CD4-positive, alpha-beta T cell treated with Interleukin-10 for 1 hour (primary cell): ENCODE data around the gene OR10G7.
A peak's percentile ranks its signal among the peaks of the same experiment; 100 is the strongest.

Experiments
- DNase-seq: peaks from one replicate; pipeline ENCODE4 v3.0.0-alpha.2; 2020

The OR10G7 gene, protein sequence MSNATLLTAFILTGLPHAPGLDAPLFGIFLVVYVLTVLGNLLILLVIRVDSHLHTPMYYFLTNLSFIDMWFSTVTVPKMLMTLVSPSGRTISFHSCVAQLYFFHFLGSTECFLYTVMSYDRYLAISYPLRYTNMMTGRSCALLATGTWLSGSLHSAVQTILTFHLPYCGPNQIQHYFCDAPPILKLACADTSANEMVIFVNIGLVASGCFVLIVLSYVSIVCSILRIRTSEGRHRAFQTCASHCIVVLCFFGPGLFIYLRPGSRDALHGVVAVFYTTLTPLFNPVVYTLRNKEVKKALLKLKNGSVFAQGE

DNA sequence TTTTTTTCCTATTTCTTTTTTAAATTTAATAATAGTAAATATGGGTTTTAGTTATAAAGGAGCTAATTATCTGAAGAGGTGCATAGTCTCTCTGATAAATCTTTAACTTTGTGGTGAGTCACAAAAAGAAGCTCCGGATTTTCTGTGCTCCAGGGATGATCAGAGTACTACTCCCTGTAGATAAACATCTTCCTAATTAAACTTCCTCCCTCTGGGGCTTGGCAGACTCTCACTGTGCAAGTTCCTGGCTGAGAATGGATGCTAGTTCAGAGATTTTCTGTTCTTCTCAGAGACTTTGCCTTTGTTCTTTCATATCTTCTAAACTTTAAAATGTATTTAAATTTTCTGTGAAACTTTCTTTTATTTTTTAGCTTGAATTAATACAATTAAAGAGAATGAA lies at the start of gene OR10G7:
Gene OR10G7, minus strand, starts transcription at position 72 of the 400 bp plus-strand sequence. CDS start 2,324 bp downstream, outside the sequence.
- no peak for DNase-seq

DNA sequence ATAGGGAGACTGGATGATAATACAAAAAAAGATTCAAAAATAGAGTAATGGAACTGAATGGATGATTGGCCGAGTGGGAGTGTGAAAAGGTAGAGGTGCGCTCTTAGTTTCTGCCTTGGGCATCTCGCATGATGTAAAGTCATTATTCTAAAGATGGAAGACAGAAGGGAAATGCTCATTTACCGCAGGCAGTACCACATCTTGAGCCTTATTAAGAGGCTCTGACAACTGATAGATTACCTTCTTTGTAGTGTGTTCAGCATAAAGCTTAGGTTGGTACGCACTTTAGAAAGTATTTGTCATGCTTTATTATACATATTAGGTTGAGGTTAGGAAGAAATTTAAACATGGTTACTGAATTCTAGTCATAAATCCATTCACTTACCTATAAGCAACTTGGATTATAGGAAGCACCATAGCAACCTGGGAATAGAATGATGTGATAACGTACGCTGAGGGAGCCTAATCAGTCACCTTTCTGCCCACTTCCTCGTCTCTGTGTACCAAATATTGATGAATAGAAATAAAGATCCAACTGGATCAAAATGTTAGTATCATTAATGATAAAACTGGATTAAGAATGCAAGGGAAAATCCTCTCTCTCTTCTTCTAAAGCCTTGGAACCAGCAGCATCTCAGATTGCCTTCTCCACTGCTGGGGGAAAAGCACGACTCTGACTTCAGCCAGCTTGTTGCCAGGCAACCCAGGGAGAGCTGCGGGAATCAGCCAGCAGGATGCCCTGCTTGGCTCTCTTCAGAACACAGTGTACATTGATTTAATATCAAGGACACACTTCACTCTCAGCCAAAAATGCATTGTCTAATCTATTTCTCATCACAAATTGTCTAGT lies 45.1 kb upstream of the OR10G7 start:
- DNase-seq: no peak

DNA sequence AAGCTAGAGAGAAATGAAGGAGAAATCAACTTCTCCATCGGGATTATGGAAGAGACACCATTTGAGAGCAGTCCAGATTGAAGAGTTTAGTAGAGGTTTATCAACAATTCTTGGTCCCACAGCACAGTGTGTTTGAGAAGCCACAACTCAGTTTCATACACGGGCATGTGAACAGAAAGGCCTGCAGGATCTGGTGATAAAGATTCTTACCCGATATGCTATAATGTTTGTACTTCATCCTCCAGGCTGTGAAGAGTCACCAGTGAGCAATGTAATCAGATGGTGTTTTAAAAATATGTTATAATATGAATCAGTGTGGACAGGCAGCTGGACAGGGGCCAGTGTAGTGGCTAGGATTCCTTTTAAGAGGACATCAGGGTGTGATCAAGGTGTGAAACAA lies 44.5 kb upstream of the OR10G7 start:
- DNase-seq: no peak

DNA sequence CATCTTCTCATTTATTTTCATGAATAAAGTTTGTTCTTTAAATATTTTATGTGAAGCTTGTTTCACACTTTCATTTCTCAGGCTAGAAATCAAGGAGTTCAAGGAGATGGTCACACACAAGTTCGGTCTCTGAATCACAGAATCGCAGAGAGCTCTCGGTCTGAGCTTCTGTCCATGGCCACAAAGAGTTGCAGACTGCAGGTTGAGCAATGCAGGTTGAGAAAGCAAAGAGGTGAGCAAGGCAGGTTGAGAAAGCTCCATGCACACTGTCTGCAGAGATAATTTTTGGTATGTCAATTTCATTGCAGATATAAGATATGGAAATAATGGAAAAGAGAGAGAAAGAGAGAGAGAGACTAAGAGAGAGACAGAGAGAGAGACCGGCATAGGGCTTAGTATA lies 41.2 kb upstream of the OR10G7 start:
- DNase-seq: no peak

DNA sequence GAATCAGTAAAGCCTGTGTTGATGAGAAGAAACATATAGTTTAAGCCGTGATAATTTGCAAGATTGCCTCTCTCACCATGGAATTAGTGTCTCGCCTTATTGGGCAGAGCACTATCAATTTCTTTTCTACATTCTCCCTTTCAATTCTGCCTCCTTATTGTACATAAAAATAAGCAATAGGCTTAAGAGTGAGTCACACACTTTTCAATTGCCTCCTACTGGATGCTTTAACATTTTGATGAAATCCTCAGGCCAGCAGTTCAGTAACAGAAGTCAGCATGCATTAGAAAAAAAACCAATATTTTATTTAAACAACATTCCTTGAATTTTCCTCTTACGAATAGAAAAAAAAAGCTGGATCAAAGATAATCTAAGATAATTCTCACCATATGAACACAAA lies 40.4 kb upstream of the OR10G7 start:
- no peak for DNase-seq

DNA sequence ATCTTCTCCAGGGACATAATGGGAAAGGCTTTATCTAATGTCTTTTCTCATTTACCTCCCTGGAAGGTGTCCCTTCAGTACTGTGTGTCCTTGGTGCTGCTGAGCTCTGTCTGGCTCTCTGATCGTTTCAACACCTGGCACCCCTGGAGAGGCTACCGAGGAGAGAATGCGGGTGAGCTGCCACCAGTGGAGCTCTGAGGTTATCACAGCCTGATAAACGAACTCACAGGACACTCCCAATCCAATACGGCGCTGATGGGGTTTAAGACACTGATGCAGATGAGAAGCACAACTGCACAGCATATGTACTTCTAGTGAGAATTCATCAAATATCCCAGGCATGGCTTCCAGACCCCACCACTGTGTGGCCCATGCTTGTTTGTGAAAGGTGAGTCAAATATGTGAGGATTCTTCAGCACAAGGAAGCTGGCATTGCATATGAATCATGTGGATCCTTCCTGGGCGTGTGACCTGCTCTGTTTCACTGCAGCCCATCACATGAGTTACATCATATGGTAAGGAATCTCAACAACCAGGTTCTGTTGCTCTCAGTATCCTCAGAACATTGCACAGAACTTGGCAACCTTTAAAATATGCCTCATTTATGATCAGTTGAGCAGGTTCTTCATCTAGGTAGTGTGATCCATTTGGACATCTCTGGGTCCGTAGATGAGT lies 39.3 kb upstream of the OR10G7 start:
- DNase-seq: no peak

DNA sequence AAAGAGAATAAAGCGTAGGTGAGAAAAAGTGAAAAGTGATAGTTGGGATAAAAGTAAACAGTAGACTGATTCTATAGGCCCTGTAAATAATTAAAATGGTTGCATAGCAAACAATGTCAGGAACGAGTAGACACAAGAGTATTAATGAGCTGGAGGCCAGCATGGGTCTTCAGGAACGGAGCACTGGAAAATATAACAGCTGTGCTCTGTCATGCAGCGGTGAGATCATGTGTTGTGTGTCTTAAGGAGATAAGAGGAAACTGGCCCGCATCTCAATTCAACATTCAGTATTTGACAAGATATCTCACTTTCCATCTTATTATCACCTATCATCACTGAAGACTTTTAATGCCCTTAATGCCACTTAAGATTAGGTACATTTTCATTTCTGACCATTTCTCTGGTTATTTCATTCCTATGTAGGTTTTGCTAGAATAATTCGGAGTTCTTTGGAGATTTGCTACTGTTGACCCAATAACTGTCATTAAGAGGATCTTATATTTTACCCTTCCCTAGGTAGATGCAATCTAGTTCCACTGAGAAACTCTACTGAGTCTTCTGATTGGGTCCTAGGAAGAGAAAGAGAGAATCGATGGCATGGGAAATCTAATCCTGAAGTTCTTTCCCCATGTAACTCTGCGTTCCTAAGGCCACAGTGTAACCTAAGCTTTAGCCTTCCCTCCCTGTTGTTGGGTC lies 38.7 kb upstream of the OR10G7 start:
- no peak for DNase-seq

DNA sequence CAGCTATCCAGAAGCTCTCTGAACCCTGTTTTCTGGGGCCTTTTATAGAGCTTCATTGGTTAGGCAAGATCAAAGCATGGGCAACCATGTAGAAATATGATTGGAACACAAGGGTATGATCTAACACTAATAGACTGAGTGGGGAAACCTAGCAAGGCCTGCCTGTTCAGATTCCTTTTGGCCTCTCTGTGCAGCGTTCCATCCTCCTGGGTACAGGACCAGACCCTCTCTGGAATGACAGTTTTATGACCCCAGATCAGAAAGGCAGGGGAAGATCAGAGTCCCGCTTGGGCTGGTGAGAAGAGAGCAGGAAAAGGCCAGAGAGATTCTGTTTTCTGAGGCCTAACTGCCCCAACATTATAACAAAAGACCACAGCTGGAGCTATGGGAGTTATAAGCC lies 37.5 kb upstream of the OR10G7 start:
- DNase-seq: no peak

DNA sequence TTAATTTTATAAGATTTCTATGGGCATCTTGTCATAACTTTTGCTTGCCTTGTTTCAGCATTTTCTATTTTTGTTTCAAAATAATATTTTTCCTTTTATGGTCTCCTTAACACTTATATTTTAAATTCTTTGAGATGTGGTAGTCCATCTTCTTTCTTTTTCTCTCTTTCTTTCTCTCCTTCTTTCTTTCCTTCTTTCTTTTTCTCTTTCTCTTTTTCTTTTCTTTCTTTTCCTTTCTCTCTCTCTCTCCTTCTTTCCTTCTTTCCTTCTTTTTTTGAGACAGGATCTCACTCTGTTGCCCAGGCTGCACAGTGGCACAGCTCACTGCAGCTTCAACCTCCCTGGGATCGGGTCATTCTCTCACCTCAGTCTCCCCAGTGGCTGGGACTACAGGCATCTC lies 36.1 kb upstream of the OR10G7 start:
- no peak for DNase-seq

DNA sequence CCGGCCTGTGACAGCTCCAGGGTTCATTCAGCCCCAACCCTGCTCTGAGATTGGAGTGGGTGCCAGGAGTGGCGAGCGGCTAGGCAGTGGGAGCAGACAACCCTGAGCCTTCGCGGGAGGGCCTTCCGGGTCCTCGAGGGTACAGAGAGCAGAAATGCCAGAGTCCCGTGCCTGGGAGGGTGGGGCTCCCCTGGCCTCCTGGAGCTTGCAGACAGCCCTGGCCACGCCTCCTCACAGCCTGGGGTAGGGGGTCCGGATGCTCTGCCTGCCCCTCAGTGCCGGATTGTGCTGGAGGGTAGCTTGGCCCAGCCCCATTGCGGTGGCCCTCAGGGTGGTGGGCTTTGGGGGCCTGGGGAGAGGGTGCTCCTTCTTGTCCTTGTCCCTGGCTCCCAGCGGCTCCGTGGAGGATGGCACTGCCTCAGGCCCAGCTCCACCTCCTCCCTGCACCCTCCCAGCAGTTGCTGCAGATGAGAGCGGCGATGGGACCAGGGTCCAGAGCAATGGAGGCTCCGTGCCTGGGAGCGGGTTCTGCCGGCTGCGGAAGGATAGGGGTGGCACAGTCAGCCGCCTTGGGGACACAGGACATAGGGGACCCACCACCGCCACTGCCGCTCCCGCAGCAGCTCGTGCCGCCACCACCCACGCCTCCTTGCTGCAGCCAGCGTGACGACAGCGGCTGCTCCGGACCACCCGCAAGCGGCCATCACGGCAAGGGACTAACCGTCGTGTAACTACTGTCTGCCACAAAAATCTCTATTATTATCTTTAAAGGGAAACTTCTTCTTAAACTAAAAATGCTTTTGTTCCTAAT lies 34.9 kb upstream of the OR10G7 start:
- DNase-seq: no peak

DNA sequence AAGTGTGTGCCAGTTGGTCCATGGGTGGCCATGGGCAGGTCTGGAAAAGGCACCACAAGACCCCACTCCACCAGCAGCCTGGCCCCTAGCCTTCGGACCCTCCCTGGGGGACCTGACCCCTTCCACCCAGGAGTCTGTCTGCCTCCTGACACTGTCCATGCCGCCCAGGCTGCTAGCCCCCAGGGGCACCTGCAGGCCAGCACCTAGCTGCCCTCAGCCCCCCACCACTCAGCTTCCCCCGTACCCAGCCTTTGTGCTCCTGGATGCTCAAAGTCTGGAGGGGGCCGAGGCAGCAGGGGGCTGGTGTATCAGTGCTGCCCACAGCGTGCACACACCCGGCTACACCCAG lies 34.3 kb upstream of the OR10G7 start:
- no peak for DNase-seq

DNA sequence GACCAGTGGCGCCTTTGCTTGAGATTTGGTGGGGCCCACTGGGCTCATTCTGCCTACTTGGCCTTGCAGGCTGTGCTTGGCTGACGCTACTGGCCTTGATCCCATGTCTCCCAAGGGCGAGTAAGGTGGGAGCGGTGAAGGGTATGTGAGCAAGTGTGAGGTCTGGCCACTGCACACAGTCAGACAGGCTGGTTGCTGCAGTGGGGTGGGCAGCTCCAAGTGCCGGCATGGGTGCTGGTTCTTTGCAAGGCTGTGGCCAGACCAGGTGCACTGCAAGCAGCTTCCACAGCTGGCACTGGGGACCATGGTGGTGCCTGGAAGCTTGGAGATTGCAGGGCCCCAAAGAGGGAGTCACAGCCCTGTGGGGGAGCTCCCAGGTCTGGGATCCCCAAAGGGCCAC lies 33.4 kb upstream of the OR10G7 start:
- no peak for DNase-seq

DNA sequence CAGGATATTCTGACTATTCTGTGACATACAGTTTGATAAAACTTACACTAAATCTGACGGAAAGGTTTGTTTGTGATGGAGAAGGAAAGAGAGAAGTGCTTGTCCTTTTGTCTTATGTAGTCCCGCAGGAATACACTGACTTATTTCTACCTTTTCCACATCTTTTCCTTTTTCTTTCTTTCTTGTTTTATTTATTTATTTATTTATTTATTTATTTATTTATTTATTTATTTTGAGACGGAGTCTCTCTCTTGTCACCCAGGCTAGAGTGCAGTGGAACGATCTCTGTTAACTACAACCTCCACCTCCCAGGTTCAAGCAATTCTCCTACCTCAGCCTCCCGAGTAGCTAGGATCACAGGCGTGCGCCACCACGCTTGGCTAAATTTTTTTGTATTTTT lies 31.0 kb upstream of the OR10G7 start:
- no peak for DNase-seq

DNA sequence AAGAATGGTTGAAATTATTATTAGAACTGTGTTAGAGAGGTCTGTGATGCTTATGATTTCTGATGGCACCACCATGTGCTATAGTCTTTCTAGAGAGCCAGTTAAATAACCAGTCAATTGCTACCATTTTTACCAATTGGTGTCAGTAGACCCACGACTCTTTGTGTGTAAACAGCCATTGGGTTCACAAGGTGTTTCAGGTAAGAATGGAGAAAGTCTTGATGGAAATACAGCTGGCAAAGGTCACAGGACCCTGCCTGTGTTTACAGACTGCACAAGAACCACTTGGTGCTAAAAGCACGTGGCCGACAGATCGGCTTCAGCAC lies 30.5 kb upstream of the OR10G7 start:
- no peak for DNase-seq

DNA sequence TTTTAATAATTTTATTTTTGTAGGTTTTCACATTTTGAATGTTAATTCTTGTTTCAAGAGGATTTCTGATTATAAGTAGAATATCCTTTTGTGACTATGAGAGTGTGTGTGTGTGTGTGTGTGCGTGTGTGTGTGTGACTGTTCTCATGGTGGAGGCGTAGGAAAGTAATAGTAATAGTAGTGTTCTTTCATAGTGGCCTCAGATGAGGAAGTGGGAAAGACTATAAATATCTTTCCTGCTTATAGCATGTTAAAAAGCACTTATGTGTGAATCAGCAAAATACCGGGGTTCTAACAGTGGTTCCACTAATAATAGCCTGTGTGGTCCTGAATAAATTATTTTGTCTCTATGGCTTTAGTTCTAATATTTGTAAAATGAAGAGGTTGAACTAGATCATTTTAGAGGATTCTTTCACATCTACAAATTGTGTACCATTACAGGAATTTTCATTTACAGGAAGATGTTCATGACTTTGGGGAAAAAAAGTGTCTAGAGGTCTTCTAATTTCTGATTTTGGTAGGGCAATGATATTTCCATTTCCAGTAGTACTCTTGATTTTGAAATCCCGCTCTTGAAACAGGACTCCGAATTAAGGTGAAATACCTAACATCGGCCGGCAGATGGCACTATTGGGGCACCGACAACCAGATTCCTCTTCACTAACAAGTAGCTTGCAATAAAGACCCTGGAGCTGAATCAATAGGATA lies 29.9 kb upstream of the OR10G7 start:
- peak; percentile 61 for DNase-seq

DNA sequence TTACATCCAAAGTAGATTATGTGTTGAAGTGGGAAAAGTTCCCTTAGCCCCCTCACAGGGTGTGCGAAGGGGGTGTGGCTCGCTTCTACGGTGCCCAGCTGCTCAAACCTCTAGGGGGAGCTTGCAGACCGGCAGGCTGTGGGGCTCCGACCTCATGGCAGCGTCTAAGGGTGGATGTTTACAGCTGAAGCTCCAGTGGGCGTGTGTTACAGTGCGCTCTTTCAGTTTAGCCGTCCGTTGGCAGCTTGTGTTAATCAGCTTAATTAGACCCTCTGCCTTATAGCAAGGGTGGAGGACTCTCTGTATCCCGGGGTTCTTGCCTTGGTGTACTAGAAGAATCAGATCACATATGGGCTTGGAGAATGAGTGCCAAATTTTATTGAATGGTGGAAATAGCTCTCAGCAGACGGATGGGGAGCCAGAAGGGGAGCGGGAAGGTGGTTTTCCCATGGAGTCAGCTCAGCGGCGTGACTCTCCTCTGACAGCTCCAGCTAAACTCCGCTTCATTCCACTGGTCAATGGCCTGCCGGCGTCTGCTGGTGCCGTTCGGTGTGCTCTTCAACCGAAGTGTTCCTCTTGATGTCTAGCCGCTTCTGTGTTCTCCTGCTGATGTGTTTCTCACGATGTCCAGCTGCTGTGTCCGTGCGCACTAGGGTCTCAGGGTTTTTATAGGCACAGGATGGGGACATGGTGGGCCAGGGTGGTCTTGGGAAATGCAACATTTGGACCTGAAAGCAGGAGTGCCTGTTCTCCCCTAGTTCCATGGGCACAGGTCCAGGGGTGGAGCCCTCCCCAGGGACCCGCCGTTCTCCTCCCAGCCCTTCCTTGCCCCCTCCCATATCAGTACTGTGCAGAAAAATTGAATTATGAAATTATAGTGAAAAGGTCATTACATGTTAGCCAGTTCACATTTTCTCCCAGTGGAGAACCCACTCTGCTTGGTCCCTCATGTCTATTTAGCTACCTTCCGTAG lies 28.6 kb upstream of the OR10G7 start:
- DNase-seq: peak; percentile 25

DNA sequence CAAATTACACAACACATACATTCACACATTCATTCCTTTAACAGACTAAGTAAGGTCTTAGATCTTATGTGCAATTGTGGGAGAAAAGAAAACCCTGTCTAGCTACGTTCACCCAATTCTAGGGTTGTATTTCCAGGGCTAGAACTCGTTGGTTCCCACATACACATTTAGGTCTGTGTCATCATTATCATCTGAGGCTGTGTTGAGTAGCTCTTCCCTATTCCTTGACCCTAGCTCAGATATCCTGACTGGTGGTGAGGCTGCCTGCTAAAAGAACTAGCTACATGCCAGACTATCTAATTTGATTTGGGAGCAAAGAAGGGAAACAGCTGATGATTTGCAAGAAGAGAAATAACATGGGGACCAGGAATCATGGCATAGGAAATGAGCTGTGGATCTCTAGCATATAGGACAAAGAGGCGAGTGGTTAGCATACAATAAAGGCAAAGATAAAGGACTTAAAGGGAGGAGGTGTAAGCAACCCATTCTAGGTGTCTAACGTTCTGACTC lies 27.5 kb upstream of the OR10G7 start:
- no peak for DNase-seq

DNA sequence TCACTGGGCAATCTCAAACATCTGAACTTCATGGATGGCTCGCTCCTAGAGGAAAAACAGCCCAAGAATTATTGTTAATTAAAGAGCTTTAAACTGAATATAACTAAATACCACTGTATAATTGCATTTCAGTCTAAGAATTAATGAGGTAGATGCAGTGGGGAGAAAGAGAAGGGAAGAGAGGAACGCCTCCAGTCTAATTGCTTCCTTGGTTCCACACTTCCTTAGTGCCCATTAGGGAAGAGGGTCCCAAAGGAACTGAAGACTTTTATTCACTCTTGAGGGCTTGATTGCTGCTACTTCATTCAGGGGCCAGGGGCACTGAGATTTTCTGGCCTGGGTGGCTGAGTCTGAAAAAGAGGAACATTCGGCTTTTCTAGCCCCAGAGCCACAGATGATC lies 11.8 kb upstream of the OR10G7 start:
- DNase-seq: no peak

DNA sequence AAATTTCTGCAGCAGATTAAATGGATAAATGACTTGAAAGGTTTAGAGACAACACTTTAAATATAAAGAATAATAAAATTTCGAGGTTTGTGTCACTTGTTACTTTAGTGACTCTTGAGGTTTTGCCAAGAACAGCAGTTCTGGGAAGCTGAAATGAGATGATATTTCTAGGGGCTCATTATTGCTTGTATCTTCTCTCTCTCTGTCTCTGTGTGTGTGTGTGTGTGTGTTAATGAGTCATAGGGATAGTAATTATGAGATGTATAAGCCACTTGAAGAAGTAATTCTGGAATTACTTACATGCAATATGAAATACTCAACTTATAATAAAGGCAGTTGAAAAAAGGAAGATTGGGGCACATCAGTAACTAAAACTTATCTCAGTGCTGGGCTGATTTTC lies 9.6 kb upstream of the OR10G7 start:
- no peak for DNase-seq

DNA sequence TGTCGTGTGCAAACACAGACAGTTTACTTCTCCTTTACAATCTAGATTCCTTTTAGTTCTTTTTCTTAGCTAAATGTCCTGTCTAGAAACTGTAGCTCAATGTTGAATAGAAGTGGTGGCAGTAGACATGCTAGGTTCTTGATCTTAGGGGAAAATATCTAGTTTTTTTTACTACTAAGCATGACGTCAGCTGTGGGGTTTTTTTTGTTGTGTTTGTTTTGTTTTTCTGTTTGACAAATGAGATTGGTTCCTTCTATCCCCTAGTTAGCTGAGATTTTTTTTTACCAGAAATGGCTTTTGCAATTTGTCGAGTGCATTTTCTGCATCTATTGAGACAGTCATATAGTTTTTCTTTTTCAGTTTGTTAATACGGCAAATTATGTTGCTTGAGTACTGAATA lies 2.3 kb upstream of the OR10G7 start:
- no peak for DNase-seq

DNA sequence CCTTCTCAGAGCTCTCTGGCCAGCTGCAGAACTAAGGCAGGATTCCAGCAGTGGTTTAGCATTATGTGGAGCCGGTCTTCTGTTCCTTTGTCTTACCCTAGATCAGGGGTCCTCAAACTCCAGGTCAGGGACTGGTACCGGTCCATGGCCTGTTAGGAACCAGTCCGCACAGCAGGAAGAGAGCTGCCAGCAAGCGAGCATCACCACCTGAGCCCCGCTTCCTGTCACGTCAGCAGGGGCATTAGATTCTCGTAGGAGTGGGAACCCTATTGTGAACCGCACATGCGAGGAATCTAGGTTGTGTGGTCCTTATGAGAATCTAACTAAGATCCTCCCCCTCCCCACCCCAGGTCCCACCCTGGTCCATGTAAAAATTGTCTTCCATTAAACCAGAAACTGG lies 1.6 kb downstream of the OR10G7 start:
- no peak for DNase-seq
